ENCODE results near the gene MYL12B.

DNA sequence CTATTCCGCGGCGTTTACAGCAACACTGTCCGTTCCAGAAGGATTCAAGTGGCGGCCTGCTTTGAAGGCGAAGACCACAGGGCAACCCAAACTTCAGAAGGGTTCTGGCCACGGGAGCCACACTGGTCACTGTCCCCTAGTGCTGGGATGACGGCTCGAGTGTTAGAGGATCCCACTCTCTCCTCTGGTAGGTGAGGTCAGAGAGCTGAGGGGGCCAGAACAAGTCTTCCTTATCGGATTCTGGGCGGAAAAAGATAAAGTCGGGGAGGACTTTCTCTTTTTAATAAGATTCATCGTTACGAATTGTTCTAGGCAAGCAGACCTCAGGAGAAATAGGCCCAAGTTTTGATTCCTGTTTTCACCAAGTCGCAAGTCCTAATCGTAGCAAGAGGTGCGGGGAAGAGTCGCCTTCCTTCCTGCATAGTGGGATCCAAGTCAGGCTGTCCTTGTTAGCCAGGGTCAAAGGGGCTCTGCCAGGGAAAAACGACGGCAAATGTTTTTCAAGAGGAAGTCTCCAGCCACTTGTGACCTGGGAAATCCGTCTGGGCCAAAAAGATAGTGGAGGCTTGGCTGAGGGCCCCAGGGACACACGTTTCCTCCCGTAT is 15.2 kb upstream of the MYL12B start:
- TF ChIP-seq, protein P1, sequence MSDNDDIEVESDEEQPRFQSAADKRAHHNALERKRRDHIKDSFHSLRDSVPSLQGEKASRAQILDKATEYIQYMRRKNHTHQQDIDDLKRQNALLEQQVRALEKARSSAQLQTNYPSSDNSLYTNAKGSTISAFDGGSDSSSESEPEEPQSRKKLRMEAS (IDR thresholded peaks at IDR 0.05): no peak
- no peak for TF ChIP-seq EGR1 (IDR thresholded peaks at IDR 0.05; ENCODE audit: borderline replicate concordance, low read depth, low read length)
- TF ChIP-seq RXRA (IDR thresholded peaks at IDR 0.05; ENCODE audit: insufficient read depth, low read depth, low read length): no peak
- TF ChIP-seq SP4 (IDR thresholded peaks at IDR 0.05; ENCODE audit: low read length): no peak
- TF ChIP-seq EZH2 (IDR thresholded peaks at IDR 0.05; ENCODE audit: low read depth, low read length, severe bottlenecking): no peak
- TF ChIP-seq, protein P2, sequence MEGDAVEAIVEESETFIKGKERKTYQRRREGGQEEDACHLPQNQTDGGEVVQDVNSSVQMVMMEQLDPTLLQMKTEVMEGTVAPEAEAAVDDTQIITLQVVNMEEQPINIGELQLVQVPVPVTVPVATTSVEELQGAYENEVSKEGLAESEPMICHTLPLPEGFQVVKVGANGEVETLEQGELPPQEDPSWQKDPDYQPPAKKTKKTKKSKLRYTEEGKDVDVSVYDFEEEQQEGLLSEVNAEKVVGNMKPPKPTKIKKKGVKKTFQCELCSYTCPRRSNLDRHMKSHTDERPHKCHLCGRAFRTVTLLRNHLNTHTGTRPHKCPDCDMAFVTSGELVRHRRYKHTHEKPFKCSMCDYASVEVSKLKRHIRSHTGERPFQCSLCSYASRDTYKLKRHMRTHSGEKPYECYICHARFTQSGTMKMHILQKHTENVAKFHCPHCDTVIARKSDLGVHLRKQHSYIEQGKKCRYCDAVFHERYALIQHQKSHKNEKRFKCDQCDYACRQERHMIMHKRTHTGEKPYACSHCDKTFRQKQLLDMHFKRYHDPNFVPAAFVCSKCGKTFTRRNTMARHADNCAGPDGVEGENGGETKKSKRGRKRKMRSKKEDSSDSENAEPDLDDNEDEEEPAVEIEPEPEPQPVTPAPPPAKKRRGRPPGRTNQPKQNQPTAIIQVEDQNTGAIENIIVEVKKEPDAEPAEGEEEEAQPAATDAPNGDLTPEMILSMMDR (IDR thresholded peaks at IDR 0.05; ENCODE audit: control extremely low read depth in 1 of 3, insufficient read depth in 1 of 3, low read depth in 1 of 3, low read length in 3 of 3): no peak
- no peak for TF ChIP-seq POLR2A (IDR thresholded peaks at IDR 0.05; ENCODE audit: control extremely low read depth in 1 of 2, low read depth in 2 of 2, low read length in 2 of 2)
- TF ChIP-seq, protein P3, sequence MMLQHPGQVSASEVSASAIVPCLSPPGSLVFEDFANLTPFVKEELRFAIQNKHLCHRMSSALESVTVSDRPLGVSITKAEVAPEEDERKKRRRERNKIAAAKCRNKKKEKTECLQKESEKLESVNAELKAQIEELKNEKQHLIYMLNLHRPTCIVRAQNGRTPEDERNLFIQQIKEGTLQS (IDR thresholded peaks at IDR 0.05; ENCODE audit: insufficient read depth, low read depth, low read length): no peak

All from H1 (cell line).